ENCODE data around the gene S100P.
"Not testable (repeated sequence)": the region's sequence is repeated elsewhere in the genome, so short reads cannot be mapped to it uniquely, and the experiment has no call there.

S100P gene

GRCh38 chr4:6724421-6725111, 30.9 kb downstream of the S100P start:
- DNase-seq (ENCODE audit: low read depth in 2 of 2) = no peak

DNA sequence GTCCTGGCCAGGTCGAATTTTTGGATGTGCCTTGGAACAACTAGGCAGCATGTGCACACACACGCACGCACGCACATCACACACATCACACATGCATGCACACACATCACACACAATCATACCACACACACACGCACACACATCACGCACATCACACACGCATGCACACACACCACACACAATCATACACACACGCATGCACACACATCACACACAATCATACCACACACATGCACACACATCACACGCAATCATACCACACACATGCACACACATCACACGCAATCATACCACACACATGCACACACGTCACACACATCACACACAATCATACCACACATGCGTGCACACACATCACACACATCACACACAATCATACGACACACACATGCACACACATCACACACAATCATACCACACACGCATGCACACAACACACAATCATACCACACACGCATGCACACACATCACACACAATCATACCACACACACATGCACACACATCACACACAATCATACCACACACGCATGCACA, 31.8 kb downstream of the S100P start:
- DNase-seq (ENCODE audit: low read depth in 2 of 2) = not testable (repeated sequence)

- DNase-seq (ENCODE audit: low read depth in 2 of 2) = no peak
Measured at GRCh38 chr4:6727081-6727942, 33.6 kb downstream of the S100P start.

- no peak for DNase-seq (ENCODE audit: low read depth in 2 of 2)
Measured at GRCh38 chr4:6727943-6728250, 34.2 kb downstream of the S100P start.

- DNase-seq (ENCODE audit: low read depth in 2 of 2) = no peak
Measured at GRCh38 chr4:6728320-6729029, 34.8 kb downstream of the S100P start.

DNA sequence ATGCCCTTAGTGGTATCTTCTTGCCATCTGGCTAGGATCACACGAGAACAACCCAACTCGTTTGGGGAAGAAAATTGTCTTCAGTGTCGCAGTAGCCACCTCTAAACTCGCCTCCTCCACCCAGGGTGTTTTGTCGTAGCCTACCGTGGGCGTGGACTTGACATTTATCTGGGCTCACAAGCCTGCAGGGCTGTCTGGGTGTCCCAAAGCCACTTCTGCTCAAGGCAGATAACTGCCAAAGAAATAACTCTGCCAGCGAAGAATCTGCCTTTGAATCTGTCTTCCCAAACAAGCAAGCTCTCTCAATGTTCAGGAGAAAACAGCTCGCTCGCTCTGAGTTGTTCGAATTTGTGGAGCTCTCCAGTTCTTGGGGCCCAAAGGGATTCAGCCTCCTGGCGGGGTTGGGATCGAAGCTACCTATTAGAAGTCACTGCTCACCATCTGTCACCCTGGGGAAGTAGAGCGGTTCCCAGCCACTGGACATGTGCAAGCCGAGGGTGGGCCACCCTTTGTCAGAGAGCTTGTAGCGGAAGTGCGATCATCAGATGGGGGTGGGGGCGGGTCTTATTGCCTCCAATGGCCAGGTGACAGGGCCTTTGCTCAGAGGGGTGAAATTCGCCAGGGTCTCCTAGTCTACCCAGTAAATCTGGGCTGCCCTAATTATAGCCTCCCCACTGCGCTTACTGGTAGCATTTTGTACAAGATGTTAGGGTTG, 37.1 kb downstream of the S100P start:
- DNase-seq (ENCODE audit: low read depth in 2 of 2) = no peak

DNA sequence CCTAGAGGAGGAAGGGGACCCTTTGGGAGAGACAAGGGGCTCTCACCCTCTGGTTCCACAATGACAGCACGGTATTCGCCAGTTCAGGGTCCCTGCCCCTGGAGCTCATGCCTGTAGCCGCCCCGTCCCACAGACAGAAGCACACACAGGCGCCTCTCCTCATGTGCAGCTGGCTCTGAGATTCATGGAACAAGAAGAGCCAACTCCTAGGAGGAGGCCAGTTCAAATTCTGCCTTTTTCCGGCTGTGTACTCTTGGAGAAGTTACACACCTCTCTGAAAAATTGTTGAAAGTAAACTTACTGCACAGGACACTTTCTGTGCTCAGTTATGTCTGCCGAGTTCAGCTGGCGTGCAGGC, 37.6 kb downstream of the S100P start:
- no peak for DNase-seq (ENCODE audit: low read depth in 2 of 2)

DNA sequence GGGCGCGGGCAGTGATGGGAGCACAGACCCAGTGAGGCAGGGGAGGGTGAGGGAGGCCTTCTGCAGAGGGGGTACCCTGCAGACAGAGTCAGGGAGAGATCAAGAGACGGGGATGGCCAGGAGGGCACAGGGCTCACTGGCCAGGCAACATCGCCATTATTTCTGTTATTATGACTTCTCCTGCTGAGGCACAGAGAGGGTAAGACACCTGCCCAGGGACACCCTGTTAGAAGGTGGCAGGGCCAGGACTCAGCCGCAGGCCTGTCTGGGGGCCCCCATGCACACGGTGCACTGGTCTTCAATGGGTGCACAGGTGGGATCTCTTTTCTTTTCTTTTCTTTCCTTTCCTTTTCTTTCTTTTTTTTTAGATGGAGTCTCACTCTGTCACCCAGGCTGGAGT, 38.1 kb downstream of the S100P start:
- DNase-seq (ENCODE audit: low read depth in 2 of 2) = no peak

DNA sequence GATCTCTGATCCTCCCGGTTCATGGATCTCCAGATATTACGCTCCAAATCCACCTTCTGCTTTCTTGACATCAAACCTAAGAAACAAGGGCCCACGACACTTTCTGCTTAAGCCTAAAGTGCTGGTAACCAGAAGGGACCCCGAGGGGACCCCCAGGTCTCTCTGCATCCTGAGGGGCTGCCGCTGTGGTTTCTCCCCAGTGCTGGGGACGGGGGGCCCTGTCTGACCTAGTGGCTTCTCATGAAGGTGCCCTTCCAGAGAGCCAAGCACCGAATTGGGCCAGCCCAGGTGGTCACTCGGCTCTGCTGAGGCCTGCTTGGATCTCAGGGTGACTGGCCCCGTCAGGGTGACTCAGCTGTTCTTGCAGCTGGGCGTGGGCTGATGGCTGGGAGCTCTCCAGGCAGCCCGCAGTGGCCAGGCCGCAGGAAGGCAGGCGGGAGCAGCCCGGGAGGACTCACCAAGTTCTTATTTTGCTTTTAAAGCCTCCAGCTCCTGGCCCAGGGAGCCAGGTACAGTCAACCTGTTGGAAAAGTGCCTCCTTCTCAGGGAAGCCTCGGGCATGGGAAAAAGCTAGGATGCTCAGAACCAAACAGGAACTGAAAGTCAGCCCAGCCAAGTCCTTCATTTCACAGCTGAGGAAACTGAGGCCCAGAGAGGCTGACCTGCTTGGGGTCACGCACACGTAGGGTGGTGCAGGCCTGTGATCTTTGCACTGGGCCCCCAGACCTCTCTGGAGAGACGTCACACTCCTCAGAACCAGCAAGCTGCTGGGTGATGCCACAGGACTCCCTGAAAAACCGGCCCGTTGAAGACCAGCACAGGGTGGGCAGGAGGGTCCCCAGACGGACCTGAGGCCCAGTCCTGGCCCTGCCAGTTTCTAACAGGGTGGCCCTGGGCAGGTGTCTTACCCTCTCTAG, 39.0 kb downstream of the S100P start:
- no peak for DNase-seq (ENCODE audit: low read depth in 2 of 2)

- DNase-seq (ENCODE audit: low read depth in 2 of 2) = no peak
Measured at GRCh38 chr4:6733358-6734164, 39.9 kb downstream of the S100P start.

- no peak for DNase-seq (ENCODE audit: low read depth in 2 of 2)
Measured at GRCh38 chr4:6734165-6734786, 40.6 kb downstream of the S100P start.

DNA sequence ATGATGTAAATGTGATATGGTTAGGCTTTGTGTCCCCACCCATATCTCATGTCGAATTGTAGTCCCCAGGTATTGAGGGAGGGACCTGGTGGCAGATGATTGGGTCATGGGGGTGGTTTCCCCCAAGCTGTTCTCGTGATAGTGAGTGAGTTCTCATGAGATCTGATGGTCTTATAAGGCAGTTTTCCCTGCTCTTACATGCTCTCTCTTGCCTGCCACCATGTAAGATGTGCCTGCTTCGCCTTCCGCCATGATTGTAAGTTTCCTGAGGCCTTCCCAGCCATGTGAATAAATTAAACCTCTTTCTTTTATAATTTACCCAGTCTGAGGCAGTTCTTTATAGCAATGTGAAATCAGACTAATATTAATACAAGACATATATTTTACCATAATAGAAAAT, 46.2 kb downstream of the S100P start:
- no peak for DNase-seq (ENCODE audit: low read depth in 2 of 2)

DNA sequence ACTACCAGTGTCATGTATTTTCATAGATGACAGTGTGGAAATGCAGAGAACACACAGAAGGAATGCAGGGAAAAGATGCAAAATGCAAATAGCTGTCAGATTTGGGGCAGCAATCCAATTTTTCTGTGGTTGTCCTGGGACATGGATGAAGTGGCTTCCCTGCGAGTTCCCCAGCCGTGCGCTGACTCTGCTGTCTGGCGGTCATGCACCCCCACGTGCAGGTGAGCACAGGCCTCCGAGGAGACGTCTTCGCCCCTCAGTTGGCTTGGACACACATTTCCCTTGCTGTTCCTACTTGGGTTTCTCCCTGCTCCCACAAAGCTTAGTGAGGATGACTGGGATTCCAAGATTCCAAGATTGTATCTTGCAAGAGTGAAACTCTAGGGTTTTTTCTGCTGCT, 46.7 kb downstream of the S100P start:
- DNase-seq (ENCODE audit: low read depth in 2 of 2) = no peak

DNA sequence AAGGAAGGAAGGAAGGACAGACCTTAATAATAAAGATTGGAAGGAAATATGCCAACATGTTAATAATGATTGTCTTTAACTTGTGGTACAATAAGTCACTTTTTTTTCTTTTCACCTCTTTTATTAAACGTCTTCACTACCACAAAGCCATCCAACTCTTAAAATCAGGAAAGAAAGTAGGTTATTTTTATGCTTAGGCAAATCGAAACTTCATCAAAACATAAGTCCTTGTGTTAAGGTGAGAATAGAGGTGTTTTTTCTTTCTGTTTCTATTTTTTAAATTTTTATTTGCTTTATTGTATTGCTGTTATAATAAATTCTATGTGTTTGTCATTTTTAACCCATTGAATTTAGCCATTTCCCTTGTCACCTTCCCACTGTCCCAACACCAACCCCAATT, 48.8 kb downstream of the S100P start:
- no peak for DNase-seq (ENCODE audit: low read depth in 2 of 2)

DNA sequence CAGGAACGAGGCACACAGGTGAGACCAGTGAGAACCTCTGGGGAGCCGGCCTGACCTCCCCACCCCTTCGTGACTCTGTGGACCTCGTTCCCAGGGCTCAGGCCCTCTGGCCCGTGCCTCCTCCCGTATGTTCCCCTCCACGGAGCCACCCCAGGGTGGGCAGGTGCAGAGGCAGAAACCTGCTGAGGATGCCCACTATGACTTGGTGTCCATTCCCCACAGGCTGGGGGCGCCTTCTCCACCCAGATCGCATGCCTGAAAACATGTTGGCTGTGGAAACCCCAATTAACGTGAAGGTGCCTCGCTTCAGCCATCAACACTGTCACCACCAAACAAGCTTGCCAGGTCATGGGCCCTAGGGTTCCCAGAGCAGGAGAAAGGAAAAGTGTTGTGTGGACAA, 49.3 kb downstream of the S100P start:
- DNase-seq (ENCODE audit: low read depth in 2 of 2) = no peak

Data from stimulated activated CD4-positive, alpha-beta T cell treated with anti-CD3 and anti-CD28 coated beads, Interleukin-1b, Interleukin-23, amount 100 ng/mL, for 4 hours (primary cell).